Urinary bladder (tissue), 4 donors: Measurements from ENCODE around the gene TIGAR. TPM values are rescaled to one million over a fixed set of nuclear protein-coding genes. Genes with fewer than 3 reads are reported as not detected.

Experiments
- DNase-seq: peaks from one replicate; pipeline ENCODE4 v3.0.0-alpha.2; 2015; ENCODE audit errors: extremely low spot score
- H3K27ac ChIP-seq: one replicate; pipeline ENCODE4 v1.5.1; 2013; ENCODE audit warnings: low read depth, mild to moderate bottlenecking, moderate library complexity
- H3K36me3 ChIP-seq: one replicate; pipeline ENCODE4 v1.6.1; 2013; ENCODE audit warnings: mild to moderate bottlenecking, moderate library complexity; ENCODE audit not compliant: insufficient read depth
- H3K4me1 ChIP-seq: one replicate; pipeline ENCODE4 v1.6.1; 2013; ENCODE audit warnings: mild to moderate bottlenecking, moderate library complexity; ENCODE audit not compliant: insufficient read depth
- H3K4me3 ChIP-seq: one replicate; pipeline ENCODE4 v1.5.1; 2013; ENCODE audit warnings: low read depth, low read length
- WGBS: extraction: QIAGEN DNeasy Blood & Tissue Kit; methylation state at CpG from one replicate; pipeline ENCODE4 v1.1.7; 2013; 5-methylcytosine and 5-hydroxymethylcytosine counted together
- polyA plus RNA-seq: library from polyadenylated mRNA; stranded (reverse); fragments of 200-250 nt; gene quantifications from one replicate; pipeline ENCODE4 v1.2.3, GENCODE V29; 2013
- total RNA-seq: library from RNA; depleted of rRNA; stranded (reverse); fragments of >200 nt; gene quantifications from one replicate; pipeline ENCODE4 v1.2.3, GENCODE V29; 2014
- donor health status: healthy with polysubstance abuse.
- donor health status: healthy.

TIGAR gene
- total and polyA plus RNA-seq, 2 donors: 3.6 to 5.8 TPM

DNA sequence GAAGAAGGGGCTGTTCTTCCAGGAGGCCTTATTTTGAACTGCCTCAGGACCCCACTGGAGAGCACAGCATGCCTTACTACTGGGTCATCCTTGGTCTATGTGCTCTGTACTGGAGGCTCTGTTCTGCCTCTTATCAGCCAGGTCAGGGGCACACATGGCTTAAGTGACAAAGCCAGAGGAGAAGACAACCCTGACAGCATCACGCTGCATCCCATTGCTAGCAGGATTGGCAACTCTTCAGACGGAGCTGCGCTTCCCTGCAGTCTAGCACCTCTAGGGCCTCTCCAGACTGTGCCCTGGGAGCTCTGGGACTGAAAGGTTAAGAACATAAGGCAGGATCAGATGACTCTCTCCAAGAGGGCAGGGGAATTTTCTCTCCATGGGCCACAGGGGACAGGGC is 17.3 kb upstream of the TIGAR start:
- Histone ChIP-seq H3K27ac (no peak overlapping the region), H3K36me3 (no peaks in the 10 kb centered on the region), H3K4me1 (no peaks in the 10 kb centered on the region), H3K4me3 (no peak overlapping the region)
- 54% methylated on average over 3 of the region's 3 CpGs for WGBS
- no peak for DNase-seq

DNA sequence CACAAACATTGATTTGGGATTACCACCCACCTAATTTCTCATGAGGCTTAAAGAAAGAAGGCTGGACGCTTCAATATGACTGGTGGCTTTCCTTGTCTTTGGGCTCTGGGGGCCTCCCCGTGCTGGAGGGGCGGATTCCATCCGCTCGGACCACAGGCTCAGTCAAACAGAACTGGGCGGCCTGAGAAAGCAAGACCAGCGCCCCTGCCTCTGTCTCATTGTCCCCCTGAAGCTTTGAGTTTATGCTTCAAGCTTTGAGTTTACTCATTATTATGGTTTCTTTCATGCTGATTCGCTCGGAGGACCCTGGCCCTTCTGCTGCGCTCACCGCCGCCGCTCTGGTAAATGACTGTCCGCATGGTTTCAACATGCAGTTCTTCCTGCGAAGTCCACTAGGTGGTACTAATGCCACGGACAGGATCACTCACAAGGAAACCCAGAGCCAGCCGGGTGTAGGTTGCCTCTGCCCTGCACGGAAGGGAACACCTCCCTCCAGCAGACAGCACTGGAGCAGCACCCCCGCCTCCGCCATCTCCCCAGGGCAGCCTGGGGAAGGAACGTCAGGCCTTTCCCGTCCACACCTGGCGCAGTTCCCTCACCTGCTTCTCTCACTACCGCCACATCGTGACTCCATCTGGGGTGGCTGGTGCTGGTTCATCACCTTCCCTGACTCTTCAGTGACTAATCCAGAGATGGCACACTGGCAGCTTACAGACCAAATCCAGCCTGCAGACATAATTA is 13.2 kb upstream of the TIGAR start:
- no peak for DNase-seq
- WGBS: 19% methylated on average over 25 of the region's 25 CpGs
- Histone ChIP-seq H3K4me1 (no peaks in the 10 kb centered on the region), H3K36me3 (no peaks in the 10 kb centered on the region), H3K4me3 (no peak overlapping the region), H3K27ac (no peak overlapping the region)

DNA sequence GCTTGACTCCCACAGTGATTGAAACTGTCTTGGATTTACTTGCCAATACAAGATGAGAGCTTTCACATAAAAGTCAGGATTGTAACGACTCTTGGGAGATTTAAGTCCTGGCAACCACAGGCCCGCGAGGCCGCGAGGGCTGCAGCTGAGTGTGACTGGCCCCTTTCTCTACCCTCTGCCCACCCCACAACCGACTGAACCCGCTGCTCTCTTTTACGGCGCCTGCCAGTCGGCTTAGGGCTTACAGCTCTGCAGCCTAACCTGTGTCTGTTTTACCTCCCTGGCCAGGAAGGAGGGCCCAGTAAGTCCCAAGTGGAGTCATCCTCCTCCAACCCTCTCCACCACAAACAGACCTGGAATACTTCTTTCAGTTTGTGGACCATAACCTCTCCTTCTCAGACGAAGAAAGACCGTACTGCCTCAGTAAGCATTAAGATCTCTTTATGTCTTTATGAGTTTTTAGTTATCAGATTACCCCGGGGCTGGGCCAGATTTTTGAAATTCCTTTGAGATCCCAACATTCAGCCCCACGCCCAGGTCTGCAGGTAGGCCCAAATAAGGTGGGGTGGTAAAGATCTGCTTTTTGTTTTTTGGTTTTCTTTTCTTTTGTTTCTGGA is 12.6 kb upstream of the TIGAR start:
- Histone ChIP-seq H3K4me3 (no peak overlapping the region), H3K27ac (no peak overlapping the region), H3K4me1 (no peaks in the 10 kb centered on the region), H3K36me3 (no peaks in the 10 kb centered on the region)
- 45% methylated on average over 14 of the region's 14 CpGs for WGBS
- DNase-seq: no peak

DNA sequence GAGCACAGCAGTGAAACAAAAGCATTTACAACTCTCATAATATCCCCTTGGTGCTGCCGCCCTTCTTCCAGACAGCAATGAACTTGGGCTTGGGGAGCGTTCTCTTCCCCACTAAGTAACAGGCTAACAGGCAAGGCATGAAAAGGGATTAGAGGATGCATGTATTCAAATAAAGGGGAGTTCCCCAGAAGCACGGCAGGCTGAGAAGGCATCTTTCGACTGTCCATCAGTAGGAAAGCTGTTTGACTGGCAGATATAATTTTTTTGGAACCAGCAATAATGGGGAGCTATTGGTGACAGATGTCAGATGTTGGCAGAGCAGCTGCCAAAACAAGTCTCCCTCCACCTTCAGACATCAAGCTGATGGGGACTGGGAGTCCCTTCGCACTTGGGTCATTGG is 9.2 kb upstream of the TIGAR start:
- H3K4me1 ChIP-seq: no peaks in the 10 kb centered on the region
- no peaks in the 10 kb centered on the region for H3K36me3 ChIP-seq
- WGBS: 94% methylated on average over 5 of the region's 5 CpGs
- no peak for DNase-seq
- no peak overlapping the region for H3K27ac ChIP-seq
- H3K4me3 ChIP-seq: no peak overlapping the region

DNA sequence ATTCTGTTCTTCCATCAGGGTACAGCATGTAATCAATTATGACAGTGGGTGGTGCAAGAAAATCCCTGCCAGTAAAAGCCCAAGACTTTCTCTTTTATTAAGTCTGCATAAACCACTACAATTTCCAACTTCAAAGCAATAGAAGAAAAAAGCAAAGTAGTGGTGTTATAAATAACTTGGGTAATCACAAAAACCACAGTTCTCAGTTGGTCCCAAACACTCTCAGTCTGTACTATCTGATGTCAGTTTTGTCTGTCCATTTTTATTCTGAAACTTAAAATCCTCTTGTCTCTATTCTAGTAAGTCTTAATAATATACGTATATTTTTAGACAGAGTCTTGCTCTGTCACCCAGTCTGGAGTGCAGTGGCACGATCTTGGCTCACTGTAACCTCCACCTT is 8.8 kb upstream of the TIGAR start:
- Histone ChIP-seq H3K36me3 (no peaks in the 10 kb centered on the region), H3K4me1 (no peaks in the 10 kb centered on the region), H3K4me3 (no peak overlapping the region), H3K27ac (no peak overlapping the region)
- 95% methylated on average over 2 of the region's 2 CpGs for WGBS
- no peak for DNase-seq

DNA sequence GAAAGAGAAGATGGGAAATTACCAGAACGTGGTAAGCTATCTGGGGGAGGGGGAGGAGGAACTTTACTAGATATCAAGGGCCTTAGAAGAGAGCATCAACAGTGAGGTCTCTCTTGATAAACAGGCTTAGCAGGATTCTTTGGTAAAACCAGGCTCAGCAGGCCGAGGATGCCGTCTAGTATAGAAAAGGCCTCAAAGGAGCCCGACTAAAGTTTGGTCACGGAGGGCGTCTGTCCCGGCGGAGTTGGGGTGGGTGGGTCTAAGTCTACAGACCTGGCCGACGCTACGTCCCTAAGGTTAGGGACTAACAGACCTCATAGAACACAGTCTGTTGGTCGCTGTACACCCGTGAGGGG is 538 bp upstream of the TIGAR start:
- H3K4me1 ChIP-seq: no peaks in the 10 kb centered on the region
- H3K4me3 ChIP-seq: peak overlapping the region; percentile 89
- no peaks in the 10 kb centered on the region for H3K36me3 ChIP-seq
- DNase-seq: no peak
- WGBS: under 1% methylated on average over 13 of the region's 13 CpGs
- H3K27ac ChIP-seq: peak overlapping the region; percentile 31

DNA sequence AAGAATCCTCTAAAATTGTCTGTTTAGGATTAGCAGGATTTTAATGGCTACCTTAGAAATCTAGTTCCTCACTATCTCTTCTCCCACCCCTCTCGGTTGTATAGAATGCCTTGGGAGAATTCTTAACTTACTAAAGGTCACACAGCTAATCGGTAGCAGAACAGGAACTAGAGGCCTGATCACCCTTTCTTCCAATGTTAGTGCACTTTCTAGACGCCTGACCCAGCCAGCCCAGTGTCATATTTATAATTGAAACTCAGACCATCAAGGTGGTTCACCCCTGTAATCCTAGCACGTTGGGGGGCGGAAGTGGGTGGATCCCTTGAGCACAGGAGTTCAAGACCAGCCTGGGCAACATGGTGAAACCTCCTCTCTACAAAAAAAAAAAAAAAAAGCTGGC is 1.7 kb downstream of the TIGAR start:
- WGBS: 71% methylated on average over 5 of the region's 5 CpGs
- Histone ChIP-seq H3K4me3 (no peak overlapping the region), H3K4me1 (no peaks in the 10 kb centered on the region), H3K36me3 (no peaks in the 10 kb centered on the region), H3K27ac (no peak overlapping the region)
- no peak for DNase-seq

DNA sequence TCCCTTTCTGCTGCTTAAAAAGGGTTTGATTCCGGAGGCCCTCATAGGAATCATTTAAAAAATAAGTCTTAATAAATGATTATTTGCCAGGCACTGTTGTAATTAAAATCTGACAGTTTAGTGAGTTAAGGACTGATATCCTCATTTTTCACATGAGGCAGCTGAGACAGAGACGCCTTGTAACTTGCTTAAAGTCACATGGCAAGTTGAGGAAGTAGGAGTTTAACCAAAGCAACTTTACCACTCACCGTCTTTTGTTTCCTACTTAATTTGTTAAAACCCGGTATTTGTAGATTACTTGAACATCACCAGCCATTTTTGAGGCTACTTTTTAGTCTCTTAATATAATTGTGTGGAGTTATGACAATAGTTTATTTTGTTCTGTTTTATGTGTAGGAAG is 2.4 kb downstream of the TIGAR start:
- Histone ChIP-seq H3K27ac (no peak overlapping the region), H3K36me3 (no peaks in the 10 kb centered on the region), H3K4me1 (no peaks in the 10 kb centered on the region), H3K4me3 (no peak overlapping the region)
- DNase-seq: no peak
- WGBS: 83% methylated on average over 4 of the region's 4 CpGs

DNA sequence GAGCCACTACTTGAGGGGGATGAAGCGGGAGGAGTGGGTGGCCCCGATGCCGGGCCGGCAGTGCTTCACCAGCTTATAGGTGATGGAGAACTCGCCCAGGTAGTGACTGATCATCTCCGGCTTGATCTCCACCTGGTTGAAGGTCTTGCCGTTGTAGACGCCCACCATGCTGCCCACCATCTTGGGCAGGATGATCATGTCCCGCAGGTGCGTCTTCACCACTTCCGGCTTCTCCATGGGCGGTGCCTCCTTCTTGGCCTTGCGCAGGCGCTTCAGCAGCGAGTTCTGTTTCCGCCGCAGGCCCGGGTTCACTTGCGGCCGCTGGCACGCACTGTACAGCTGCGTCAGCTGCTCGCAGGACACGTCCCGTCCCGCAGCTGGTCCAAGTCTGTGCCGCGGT is 3.4 kb downstream of the TIGAR start:
- no peak overlapping the region for H3K4me3 ChIP-seq
- H3K27ac ChIP-seq: no peak overlapping the region
- WGBS: 98% methylated on average over 28 of the region's 28 CpGs
- peaks cover 2% of the 10 kb centered on the region for H3K36me3 ChIP-seq
- no peaks in the 10 kb centered on the region for H3K4me1 ChIP-seq
- DNase-seq: no peak

DNA sequence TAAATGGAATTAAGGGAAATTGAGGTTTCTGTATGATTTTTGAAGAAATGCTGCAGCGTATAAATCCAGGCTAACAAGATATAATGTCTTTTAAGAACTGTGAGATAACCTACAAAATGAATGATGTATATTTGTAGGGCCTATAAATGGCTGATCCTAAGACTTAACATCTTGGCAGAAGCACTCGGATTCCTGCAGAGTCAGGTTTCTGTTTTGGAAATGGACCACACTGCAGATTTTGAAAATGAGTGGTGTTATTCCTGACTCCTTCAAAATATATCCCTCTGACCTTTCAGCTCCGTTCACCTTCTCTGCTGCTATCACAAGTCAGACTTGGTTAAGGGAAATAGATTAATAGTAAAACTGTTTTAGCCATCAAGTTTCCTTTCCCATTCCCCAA is 5.0 kb downstream of the TIGAR start:
- Histone ChIP-seq H3K4me3 (no peak overlapping the region), H3K4me1 (no peaks in the 10 kb centered on the region), H3K36me3 (peaks cover 2% of the 10 kb centered on the region), H3K27ac (no peak overlapping the region)
- no peak for DNase-seq
- 28% methylated on average over 3 of the region's 3 CpGs for WGBS

DNA sequence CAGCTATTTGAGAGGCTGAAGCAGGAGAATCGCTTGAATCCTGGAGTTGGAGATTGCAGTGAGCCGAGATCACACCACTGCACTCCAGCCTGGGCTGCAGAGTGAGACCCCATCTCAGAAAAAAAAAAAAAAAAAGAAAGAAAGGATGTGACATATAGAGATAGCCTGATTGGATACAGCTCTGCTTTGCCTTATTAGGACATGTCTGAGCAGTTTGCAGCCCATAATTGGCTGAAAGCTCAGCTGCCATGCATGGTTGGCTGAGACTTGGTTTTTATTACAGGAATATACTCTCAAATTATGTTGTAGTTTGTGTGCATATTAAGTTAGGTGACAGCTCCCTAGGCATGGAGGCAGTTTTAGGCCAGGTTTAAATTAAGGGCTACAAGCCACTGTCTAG is 6.3 kb downstream of the TIGAR start:
- Histone ChIP-seq H3K4me1 (no peaks in the 10 kb centered on the region), H3K27ac (no peak overlapping the region), H3K4me3 (no peak overlapping the region), H3K36me3 (peaks cover 2% of the 10 kb centered on the region)
- DNase-seq: no peak
- WGBS: 95% methylated on average over 2 of the region's 2 CpGs

DNA sequence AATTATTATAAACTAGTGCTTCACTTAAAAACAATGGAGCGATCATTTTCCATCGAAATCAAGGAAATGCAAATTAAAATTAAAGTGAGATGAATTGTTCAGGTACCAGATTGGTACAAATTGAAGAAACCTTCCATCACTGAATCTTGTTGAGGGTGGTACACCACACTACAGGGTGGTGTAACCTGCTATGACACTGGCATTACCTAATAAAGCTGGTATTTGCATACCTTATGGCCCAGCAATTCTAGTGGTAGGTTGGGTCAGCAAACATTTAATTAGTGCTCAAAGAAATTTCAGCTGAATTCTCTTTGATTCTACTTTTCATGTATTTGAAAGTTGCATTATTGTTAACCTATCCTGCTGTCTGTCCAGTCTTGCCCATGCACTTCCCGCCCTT is 9.2 kb downstream of the TIGAR start:
- 99% methylated on average over 3 of the region's 3 CpGs for WGBS
- DNase-seq: no peak
- Histone ChIP-seq H3K4me3 (no peak overlapping the region), H3K27ac (no peak overlapping the region), H3K36me3 (peaks cover 2% of the 10 kb centered on the region), H3K4me1 (no peaks in the 10 kb centered on the region)

DNA sequence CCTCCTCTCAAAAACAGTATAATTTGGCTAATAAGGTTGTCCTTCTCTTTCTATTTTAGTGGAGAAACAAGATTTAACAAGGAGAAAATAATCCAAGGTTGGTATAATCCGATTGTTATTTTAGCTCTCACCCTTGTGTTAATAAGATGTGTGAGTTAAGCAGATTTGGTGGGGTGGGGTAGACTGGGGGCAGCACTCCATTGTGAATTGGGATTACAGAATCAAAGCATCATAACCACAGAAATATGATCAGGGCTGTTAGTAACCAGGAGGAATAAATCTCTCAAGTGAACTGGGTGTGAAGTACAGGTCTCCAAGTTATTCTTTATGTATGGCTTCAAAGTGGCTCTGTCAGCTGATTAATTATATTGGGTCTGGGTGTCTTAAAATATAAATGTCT is 10.2 kb downstream of the TIGAR start:
- 88% methylated on average over 1 of the region's 1 CpG for WGBS
- H3K36me3 ChIP-seq: peaks cover 2% of the 10 kb centered on the region
- H3K4me1 ChIP-seq: no peaks in the 10 kb centered on the region
- H3K27ac ChIP-seq: no peak overlapping the region
- no peak overlapping the region for H3K4me3 ChIP-seq
- DNase-seq: no peak

DNA sequence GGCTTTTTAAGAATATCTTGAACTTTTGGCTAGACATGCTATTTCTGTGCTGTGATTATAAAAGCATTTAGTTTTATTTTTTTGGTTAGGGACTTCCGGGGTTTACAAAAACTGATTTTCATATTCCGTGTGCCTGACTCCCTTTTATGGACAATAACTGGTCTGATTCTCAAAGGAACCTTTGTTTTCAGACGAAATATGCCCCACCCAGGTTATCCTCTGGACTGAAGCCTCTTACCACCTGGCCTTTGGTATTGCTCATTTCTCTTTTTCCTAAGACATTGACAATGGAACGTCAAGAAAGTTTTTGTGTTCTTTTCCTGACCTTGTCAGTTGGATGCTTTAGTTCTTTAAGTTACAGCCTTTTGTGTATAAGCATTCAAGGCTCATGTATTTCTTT is 10.8 kb downstream of the TIGAR start:
- Histone ChIP-seq H3K36me3 (peaks cover 2% of the 10 kb centered on the region), H3K27ac (no peak overlapping the region), H3K4me3 (no peak overlapping the region), H3K4me1 (no peaks in the 10 kb centered on the region)
- DNase-seq: no peak
- 55% methylated on average over 4 of the region's 4 CpGs for WGBS

DNA sequence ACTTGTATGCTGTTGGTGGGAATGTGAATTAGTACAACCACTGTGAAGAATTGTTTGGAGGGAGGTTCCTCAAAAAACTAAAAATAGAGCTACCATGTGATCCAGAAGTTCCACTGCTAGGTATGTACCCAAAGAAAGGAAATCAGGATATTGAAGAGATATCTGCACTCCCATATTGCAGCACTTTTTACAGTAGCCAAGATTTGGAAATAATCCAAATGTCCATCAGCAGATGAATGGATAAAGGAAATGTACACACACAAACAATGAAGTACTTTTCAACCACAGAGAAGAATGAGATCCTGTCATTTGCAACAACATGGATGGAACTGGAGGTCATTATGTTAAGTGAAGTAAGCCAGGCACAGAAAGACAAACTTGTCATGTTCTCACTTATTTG is 25.9 kb downstream of the TIGAR start:
- no peak overlapping the region for H3K27ac ChIP-seq
- no peaks in the 10 kb centered on the region for H3K4me1 ChIP-seq
- no peaks in the 10 kb centered on the region for H3K36me3 ChIP-seq
- no peak overlapping the region for H3K4me3 ChIP-seq
- no peak for DNase-seq
